NOMO-1 treated with dmso at 0.1 percent for 144 hours (cell line): ENCODE measurements around the gene CCDC51.
A peak's percentile ranks its signal among the peaks of the same experiment; 100 is the strongest.
"Not testable (repeated sequence)": the region's sequence is repeated elsewhere in the genome, so short reads cannot be mapped to it uniquely, and the experiment has no call there.

ENCODE experiments used
- DNase-seq: peaks from one replicate; lab custom pipeline; 2025; ENCODE audit not compliant: unreplicated experiment; lab: John Stamatoyannopoulos, UW

Gene CCDC51

GRCh38 chr3:48407542-48408099 lies 32.3 kb downstream of the CCDC51 start:
- DNase-seq = no peak

GRCh38 chr3:48406443-48407431 lies 33.2 kb downstream of the CCDC51 start:
- DNase-seq = no peak

- DNase-seq = no peak
Observed at GRCh38 chr3:48405971-48406370, 33.9 kb downstream of the CCDC51 start.

- DNase-seq = no peak
Observed at GRCh38 chr3:48405343-48405881, 34.5 kb downstream of the CCDC51 start.

GRCh38 chr3:48404440-48405342 lies 35.2 kb downstream of the CCDC51 start:
- DNase-seq = no peak

GRCh38 chr3:48403533-48404439 lies 36.1 kb downstream of the CCDC51 start:
- no peak for DNase-seq

- no peak for DNase-seq
Observed at GRCh38 chr3:48402907-48403306, 37.0 kb downstream of the CCDC51 start.

- DNase-seq = no peak
Observed at GRCh38 chr3:48402281-48402732, 37.6 kb downstream of the CCDC51 start.

GRCh38 chr3:48401434-48401901 lies 38.5 kb downstream of the CCDC51 start:
- DNase-seq = not testable (repeated sequence)

GRCh38 chr3:48400824-48401433 lies 39.0 kb downstream of the CCDC51 start:
- DNase-seq = peak; percentile 16

- no peak for DNase-seq
Observed at GRCh38 chr3:48399387-48400172, 40.3 kb downstream of the CCDC51 start.

GRCh38 chr3:48398701-48399386 lies 41.1 kb downstream of the CCDC51 start:
- DNase-seq = no peak

- DNase-seq = no peak
Observed at GRCh38 chr3:48397767-48398681, 41.9 kb downstream of the CCDC51 start.

GRCh38 chr3:48395714-48396113 lies 44.2 kb downstream of the CCDC51 start:
- no peak for DNase-seq

GRCh38 chr3:48394391-48394790 lies 45.5 kb downstream of the CCDC51 start:
- no peak for DNase-seq

GRCh38 chr3:48388966-48389365 lies 51.0 kb downstream of the CCDC51 start:
- no peak for DNase-seq

GRCh38 chr3:48387634-48388033 lies 52.3 kb downstream of the CCDC51 start:
- no peak for DNase-seq
